Ectodermal cell (in vitro differentiated cells): ENCODE results near the gene SCYGR8. TPM values are rescaled to one million over a fixed set of nuclear protein-coding genes. Genes with fewer than 3 reads are reported as not detected.

ENCODE experiments used
- H3K27ac ChIP-seq: 2 replicates; pipeline ENCODE4 v1.7.0; 2013; ENCODE audit warnings: mild to moderate bottlenecking, low read depth, low read length; ENCODE audit not compliant: insufficient read depth, poor library complexity, severe bottlenecking
- H3K27me3 ChIP-seq: 2 replicates; pipeline ENCODE4 v1.7.0; 2013; ENCODE audit warnings: mild to moderate bottlenecking, low read length; ENCODE audit not compliant: insufficient read depth, control insufficient read depth, poor library complexity, severe bottlenecking
- H3K36me3 ChIP-seq: one replicate; pipeline ENCODE4 v1.7.0; 2013; ENCODE audit warnings: low read length; ENCODE audit not compliant: control insufficient read depth, insufficient read depth
- H3K4me1 ChIP-seq: one replicate; pipeline ENCODE4 v1.7.0; 2013; ENCODE audit warnings: low read length; ENCODE audit not compliant: control insufficient read depth, insufficient read depth
- H3K4me3 ChIP-seq: 2 replicates; pipeline ENCODE4 v1.7.0; 2013; ENCODE audit warnings: low read depth, low read length, control low read depth; ENCODE audit not compliant: insufficient read depth
- H3K9me3 ChIP-seq: 2 replicates; pipeline ENCODE4 v1.7.0; 2013; ENCODE audit warnings: mild to moderate bottlenecking, low read length, moderate library complexity; ENCODE audit not compliant: control insufficient read depth
- WGBS, 2 experiments: methylation state at CpG; one replicate each; pipeline ENCODE4 v1.1.7; 2013; ENCODE audit warnings: missing lambda C conversion rate in 2 of 2; 5-methylcytosine and 5-hydroxymethylcytosine counted together
- polyA plus RNA-seq, 4 experiments: library from polyadenylated mRNA; stranded (reverse); fragments of 50-300 nt; gene quantifications; one replicate each; pipeline ENCODE4 v1.2.3, GENCODE V29; 2013

Gene SCYGR8, protein sequence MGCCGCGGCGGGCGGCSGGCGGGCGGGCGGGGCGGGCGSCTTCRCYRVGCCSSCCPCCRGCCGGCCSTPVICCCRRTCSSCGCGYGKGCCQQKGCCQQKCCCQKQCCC
- polyA plus RNA-seq (2013, experiment 1 of 4) = not detected
- polyA plus RNA-seq (2013, experiment 2 of 4) = not detected
- polyA plus RNA-seq (2013, experiment 3 of 4) = not detected
- polyA plus RNA-seq (2013, experiment 4 of 4) = not detected

DNA sequence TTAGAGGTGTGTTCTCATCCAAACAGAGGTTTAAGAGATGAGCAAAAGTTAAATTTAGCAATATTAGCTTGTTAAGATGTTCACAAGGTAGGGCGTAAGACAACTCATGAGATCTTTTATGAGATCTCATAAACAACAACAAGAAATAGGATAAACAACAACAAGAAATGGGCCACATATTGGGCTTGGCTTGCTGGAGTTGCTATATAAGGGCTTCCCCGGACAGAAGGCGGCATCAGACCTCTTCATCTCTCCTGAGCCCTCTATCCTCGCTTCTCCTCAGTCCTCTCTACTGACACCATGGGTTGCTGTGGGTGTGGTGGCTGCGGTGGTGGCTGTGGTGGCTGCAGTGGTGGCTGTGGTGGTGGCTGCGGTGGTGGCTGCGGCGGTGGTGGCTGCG lies at the start of gene SCYGR8:
Gene SCYGR8, plus strand, starts transcription at position 301 of the 400 bp plus-strand sequence. Its CDS starts 0 bp downstream, at position 301.
- no peaks in the 10 kb centered on the region for H3K4me1 ChIP-seq
- H3K27ac ChIP-seq = no peak within 1 kb of the TSS
- no peaks in the 10 kb centered on the region for H3K36me3 ChIP-seq
- no peaks in the 10 kb centered on the region for H3K9me3 ChIP-seq
- H3K27me3 ChIP-seq = no peaks in the 10 kb centered on the region
- 79 to 98% methylated on average over 3 to 7 of the region's 9 CpGs for WGBS, 2 experiments
- no peak within 1 kb of the TSS for H3K4me3 ChIP-seq

DNA sequence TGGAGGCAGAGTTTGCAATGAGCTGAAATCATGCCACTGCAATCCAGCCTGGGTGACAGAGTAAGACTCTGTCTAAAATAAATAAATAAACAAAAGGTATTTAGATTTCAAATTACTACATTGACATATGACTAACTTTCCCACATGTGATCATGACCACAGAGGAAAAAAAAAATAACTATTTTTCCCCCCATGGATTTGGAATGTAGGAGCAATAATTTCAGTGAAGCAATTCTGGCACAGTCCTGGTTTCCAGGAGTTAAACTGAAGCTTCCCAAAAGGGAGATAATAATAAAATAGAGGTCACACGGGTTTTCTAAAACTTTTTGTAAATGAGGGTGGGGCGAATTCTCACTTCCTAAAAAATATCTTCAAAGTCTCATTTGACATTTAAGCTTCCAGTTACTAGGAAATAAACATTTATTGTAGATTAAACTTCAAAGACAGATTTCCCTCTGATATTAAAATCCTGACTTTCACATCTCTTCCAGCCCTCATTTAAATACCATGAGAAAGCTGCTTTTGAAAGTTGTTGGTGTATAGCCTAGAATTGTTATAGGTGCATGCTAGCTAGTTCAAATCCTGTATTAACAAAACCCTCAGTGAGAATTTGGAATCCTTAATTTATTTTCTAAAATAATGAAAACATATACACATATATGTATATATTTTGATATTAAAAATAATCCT lies 48.6 kb upstream of the SCYGR8 start:
- no peak overlapping the region for H3K4me3 ChIP-seq
- H3K9me3 ChIP-seq = no peaks in the 10 kb centered on the region
- no peaks in the 10 kb centered on the region for H3K4me1 ChIP-seq
- no peak overlapping the region for H3K27ac ChIP-seq
- 93% methylated on average over 2 of the region's 2 CpGs; no CpG with 5 or more reads in 1 of the 2 experiments for WGBS, 2 experiments
- no peaks in the 10 kb centered on the region for H3K36me3 ChIP-seq
- H3K27me3 ChIP-seq = no peaks in the 10 kb centered on the region

DNA sequence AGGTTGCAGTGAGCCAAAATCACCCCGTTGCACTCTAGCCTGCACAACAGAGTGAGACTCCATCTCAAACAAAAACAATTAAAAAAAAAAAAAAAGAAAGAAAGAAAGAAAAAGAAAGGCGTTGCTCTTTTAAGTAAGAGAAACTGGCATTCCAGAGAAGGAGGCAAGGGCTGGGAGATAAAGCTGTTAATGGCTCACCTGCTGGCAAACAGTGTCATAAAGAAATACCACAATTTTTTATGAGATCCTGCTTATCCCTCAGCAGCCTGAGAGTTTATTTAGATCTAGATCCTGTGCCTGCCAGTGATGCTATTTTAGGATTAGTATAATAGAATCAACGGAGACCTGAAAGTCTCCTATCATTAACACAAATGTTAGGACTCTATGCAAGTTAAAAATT lies 44.1 kb upstream of the SCYGR8 start:
- Histone ChIP-seq H3K27ac (no peak overlapping the region), H3K36me3 (no peaks in the 10 kb centered on the region), H3K4me3 (no peak overlapping the region), H3K27me3 (no peaks in the 10 kb centered on the region), H3K9me3 (no peaks in the 10 kb centered on the region), H3K4me1 (no peaks in the 10 kb centered on the region)
- 60 to 92% methylated on average over 1 to 3 of the region's 3 CpGs for WGBS, 2 experiments

DNA sequence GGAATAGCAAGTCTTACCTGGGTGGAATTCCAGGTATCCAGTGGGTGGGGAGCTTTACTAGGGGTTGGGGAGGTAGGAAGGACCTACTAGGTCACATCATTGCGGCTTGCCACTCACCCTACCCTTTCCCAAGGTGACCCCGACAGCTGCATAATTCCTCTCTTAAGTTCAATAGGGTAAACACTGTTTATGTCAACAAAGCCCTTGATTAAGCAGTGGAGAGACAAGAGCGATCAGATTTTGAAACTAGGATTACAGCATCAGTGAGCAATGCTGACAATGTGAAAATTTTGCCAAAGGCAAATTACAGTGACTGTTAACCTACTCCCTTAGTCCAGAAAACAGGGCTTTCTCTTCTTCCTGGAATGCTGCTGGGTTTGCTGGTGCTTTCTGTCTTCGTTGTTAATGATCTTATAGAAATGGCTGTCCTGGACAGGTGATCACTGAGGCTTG lies 42.4 kb upstream of the SCYGR8 start:
- H3K4me3 ChIP-seq = no peak overlapping the region
- no peak overlapping the region for H3K27ac ChIP-seq
- no peaks in the 10 kb centered on the region for H3K27me3 ChIP-seq
- 89 to 96% methylated on average over 4 of the region's 4 CpGs for whole genome bisulfite sequencing, 2 experiments
- no peaks in the 10 kb centered on the region for H3K9me3 ChIP-seq
- no peaks in the 10 kb centered on the region for H3K4me1 ChIP-seq
- no peaks in the 10 kb centered on the region for H3K36me3 ChIP-seq

DNA sequence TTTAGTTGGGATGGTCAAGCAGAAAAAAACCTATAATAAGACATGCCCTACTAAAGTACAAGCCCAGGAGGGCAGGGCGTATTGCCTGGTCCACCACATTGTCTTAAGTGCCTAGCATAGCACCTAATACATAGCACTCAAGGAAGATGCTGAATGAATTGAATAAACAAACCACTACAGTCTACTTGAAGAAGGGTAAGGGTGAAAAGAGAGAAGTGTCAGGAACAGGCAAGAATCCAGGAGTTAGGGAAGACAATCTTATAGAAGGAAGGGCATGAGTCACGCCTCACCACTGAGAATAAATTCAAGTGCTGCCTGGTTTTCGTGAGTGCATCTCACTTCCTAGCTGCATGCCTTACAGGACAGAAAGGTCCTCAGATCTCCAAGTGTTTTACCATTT lies 41.7 kb upstream of the SCYGR8 start:
- H3K4me1 ChIP-seq = no peaks in the 10 kb centered on the region
- H3K36me3 ChIP-seq = no peaks in the 10 kb centered on the region
- WGBS, 2 experiments = 89 to 91% methylated on average over 3 of the region's 3 CpGs
- H3K27ac ChIP-seq = no peak overlapping the region
- no peak overlapping the region for H3K4me3 ChIP-seq
- no peaks in the 10 kb centered on the region for H3K27me3 ChIP-seq
- no peaks in the 10 kb centered on the region for H3K9me3 ChIP-seq

DNA sequence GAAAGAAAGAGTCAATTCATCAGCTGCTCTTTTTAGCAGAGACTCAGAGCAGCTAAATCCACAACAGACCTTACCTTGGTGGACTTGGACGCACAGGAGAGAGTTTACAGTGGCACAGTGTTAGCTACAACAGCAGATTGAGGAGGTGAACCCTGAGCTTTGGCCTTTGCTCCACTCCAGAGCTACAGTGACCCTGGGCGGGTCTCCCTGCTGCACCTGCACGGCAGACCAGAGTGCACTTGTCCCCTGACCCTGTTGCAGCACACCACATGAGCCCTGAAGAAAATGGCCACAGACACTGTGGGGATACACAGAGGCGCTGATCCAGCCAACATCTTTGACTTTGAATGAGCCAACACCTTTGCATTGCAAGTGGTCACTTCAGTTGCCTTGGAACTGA lies 38.8 kb upstream of the SCYGR8 start:
- no peak overlapping the region for H3K4me3 ChIP-seq
- H3K9me3 ChIP-seq = no peaks in the 10 kb centered on the region
- no peaks in the 10 kb centered on the region for H3K36me3 ChIP-seq
- no peaks in the 10 kb centered on the region for H3K27me3 ChIP-seq
- H3K27ac ChIP-seq = no peak overlapping the region
- no peaks in the 10 kb centered on the region for H3K4me1 ChIP-seq
- 90 to 94% methylated on average over 4 of the region's 4 CpGs for WGBS, 2 experiments

DNA sequence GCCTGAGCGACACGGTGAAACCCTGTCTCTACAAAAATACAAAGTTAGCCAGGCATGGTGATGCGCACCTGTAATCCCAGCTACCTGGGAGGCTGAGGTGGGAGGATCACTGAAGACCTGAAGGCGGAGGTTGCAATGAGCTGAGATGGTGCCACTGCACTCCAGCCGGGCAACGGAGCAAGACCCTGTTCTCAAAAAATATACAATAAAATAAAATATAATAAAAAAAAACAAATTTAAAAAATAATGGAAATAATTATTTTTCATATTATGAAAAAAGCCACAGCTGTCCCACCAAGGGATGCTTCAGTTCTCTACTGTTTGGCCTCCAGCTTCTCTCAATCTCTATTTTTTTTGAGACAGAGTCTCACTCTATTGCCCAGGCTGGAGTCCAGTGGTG lies 38.3 kb upstream of the SCYGR8 start:
- Histone ChIP-seq H3K9me3 (no peaks in the 10 kb centered on the region), H3K27ac (no peak overlapping the region)

DNA sequence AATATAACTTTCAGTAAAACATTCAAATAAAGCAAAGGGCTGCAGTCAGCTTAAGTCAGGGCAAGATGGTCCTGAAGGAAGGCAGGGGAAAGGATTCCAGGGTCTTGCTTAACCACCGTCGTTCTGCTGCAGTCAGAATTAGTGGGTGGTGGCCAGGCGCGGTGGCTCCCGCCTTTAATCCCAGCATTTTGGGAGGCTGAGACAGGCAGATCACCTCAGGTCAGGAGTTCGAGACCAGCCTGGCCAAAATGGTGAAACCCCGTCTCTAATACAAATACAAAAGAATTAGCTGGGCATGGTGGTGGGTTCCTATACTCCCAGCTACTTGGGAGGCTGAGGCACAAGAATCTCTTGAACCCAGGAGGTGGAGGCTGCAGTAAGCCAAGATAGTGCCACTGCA lies 34.7 kb upstream of the SCYGR8 start:
- Histone ChIP-seq H3K27me3 (no peaks in the 10 kb centered on the region), H3K27ac (no peak overlapping the region), H3K4me1 (no peaks in the 10 kb centered on the region), H3K4me3 (no peak overlapping the region), H3K9me3 (no peaks in the 10 kb centered on the region), H3K36me3 (no peaks in the 10 kb centered on the region)
- 90 to 94% methylated on average over 7 of the region's 7 CpGs for WGBS, 2 experiments

More for the DNA sequence above, 38.3 kb upstream of the SCYGR8 start:
- WGBS, 2 experiments = 73% methylated on average over 4 of the region's 6 CpGs
- Histone ChIP-seq H3K4me3 (no peak overlapping the region), H3K27me3 (no peaks in the 10 kb centered on the region), H3K36me3 (no peaks in the 10 kb centered on the region), H3K4me1 (no peaks in the 10 kb centered on the region)

DNA sequence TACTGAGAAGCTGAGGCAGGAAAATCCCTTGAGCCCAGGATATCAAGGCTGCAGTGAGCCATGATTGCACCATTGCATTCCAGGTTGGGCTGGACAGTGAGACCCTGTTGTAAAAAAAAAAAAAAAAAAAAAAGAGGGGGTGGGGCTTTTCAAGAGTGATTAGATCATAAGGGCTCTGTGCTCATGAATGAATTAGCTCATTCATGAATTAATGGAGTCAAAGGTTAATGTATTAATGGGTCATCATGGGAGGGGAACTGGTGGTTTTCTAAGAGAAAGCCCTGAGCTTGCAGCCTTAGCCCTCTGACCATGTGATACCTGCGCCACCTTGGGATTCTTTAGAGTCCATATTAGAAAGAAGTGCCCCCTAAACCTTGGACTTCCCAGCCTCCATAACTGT lies 32.4 kb upstream of the SCYGR8 start:
- peaks cover 4% of the 10 kb centered on the region for H3K4me1 ChIP-seq
- no peak overlapping the region for H3K4me3 ChIP-seq
- peaks cover 11% of the 10 kb centered on the region for H3K27me3 ChIP-seq
- H3K9me3 ChIP-seq = no peaks in the 10 kb centered on the region
- H3K36me3 ChIP-seq = no peaks in the 10 kb centered on the region
- H3K27ac ChIP-seq = no peak overlapping the region
- 95 to 96% methylated on average over 1 of the region's 1 CpG for WGBS, 2 experiments

DNA sequence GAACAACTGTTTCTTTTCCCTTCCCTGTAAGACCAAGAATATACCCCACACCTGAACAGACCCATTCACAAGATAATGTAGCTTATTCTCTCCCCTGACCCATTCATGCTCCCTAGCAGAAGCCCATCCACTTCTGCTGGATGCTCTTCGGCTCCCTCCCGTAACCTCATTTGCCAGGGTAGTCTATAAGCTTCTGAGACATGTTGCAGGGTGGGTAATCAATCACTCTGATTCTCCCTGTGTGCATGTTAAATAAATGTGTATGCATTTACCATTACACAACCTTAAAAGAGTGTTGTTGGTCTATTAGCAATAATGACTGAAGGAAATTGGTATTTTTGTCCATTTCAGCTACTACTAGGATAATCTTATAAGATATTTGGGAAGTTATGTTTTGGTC lies 29.2 kb upstream of the SCYGR8 start:
- H3K4me3 ChIP-seq = no peak overlapping the region

More for the DNA sequence above, 29.2 kb upstream of the SCYGR8 start:
- Histone ChIP-seq H3K27me3 (peaks cover 11% of the 10 kb centered on the region), H3K9me3 (no peaks in the 10 kb centered on the region), H3K4me1 (peaks cover 4% of the 10 kb centered on the region), H3K27ac (no peak overlapping the region), H3K36me3 (no peaks in the 10 kb centered on the region)
- 95 to 100% methylated on average over 2 of the region's 2 CpGs for WGBS, 2 experiments
